Measurements from ENCODE around the gene CDC42SE2.

DNA sequence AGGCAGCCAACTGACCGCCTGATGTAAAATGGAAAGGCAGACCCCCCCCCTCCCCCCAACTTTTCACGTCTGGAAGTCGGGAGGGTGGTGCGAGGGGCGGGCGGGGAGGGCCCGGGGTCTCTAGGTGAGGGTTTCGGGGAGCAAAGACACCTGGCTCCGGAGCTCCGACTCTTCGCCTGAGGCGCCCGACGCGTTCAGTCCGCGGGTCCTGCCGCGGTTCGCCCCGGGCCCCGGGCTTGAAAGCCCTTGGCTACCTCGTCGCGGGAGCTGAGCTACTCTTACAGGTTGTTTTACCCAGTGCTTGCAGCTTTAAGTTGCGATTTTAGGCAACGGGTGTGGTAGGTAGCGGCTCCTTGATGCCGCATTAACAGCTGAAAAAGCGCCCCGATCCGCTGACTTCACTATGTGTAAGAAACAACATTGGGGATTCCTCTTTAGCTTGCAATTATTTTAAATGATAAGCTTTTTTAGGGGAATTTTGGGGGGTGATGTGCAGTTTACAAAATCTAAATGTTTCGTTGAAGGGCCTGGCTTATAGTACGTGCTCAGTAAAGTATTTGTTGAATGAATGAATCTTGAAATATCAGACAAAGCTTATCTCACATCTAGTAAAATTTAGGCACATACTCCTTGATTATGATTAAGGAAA, 722 bp downstream of the CDC42SE2 start:
- TF ChIP-seq, protein P1, sequence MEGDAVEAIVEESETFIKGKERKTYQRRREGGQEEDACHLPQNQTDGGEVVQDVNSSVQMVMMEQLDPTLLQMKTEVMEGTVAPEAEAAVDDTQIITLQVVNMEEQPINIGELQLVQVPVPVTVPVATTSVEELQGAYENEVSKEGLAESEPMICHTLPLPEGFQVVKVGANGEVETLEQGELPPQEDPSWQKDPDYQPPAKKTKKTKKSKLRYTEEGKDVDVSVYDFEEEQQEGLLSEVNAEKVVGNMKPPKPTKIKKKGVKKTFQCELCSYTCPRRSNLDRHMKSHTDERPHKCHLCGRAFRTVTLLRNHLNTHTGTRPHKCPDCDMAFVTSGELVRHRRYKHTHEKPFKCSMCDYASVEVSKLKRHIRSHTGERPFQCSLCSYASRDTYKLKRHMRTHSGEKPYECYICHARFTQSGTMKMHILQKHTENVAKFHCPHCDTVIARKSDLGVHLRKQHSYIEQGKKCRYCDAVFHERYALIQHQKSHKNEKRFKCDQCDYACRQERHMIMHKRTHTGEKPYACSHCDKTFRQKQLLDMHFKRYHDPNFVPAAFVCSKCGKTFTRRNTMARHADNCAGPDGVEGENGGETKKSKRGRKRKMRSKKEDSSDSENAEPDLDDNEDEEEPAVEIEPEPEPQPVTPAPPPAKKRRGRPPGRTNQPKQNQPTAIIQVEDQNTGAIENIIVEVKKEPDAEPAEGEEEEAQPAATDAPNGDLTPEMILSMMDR (IDR thresholded peaks at IDR 0.05) = no peak
- TF ChIP-seq POLR2A (IDR thresholded peaks at IDR 0.05) = no peak

Measured in adrenal gland (tissue), 5 donors.